Adrenal gland (tissue), 12 donors: Measurements from ENCODE around the gene MSMP. TPM values are rescaled to one million over a fixed set of nuclear protein-coding genes. Genes with fewer than 3 reads are reported as not detected.

Source experiments
- DNase-seq, 7 donors: peaks; one replicate each; pipeline ENCODE4 v3.0.0-alpha.2; 2019 to 2020
- H3K27ac ChIP-seq, 5 donors: fragments of 200-600 bp; sonication (generic) in 4 of 5; 1 replicate in 3 of 5; 2 replicates in 2 of 5; pipeline versions ENCODE4 v1.5.1 to v1.8.0; 2016 to 2020; ENCODE audit warnings: mild to moderate bottlenecking in 1 of 5
- H3K27me3 ChIP-seq: fragments of 200-600 bp; 2 replicates; pipeline ENCODE4 v1.8.0; 2021
- H3K36me3 ChIP-seq, 2 donors: fragments of 200-600 bp; replicated peaks in 1 of 2; 1 replicate in 1 of 2; 2 replicates in 1 of 2; pipeline versions ENCODE4 v1.5.1 to v1.8.0; 2018 to 2022
- H3K4me1 ChIP-seq, 2 donors: fragments of 200-600 bp; replicated peaks in 1 of 2; 1 replicate in 1 of 2; 2 replicates in 1 of 2; pipeline versions ENCODE4 v1.5.1 to v1.8.0; 2018 to 2021
- H3K4me3 ChIP-seq, 4 donors: fragments of 200-600 bp; sonication (generic) in 3 of 4; one replicate each; pipeline ENCODE4 v1.5.1; 2016 to 2018
- H3K9me3 ChIP-seq, 3 donors: fragments of 200-600 bp; sonication (generic) in 1 of 3; replicated peaks in 1 of 3; 1 replicate in 2 of 3; 2 replicates in 1 of 3; pipeline versions ENCODE4 v1.5.1 to v1.8.0; 2016 to 2021
- POLR2A ChIP-seq, 2 donors: fragments of 450-650 bp; IDR thresholded peaks; one replicate each; pipeline ENCODE4 v1.6.1; 2017; ENCODE audit warnings: antibody characterized with exemption in 2 of 2, mild to moderate bottlenecking in 2 of 2, moderate library complexity in 1 of 2
- WGBS, 4 donors: extraction: QIAGEN DNeasy Blood & Tissue Kit in 2 of 4; methylation state at CpG; one replicate each; pipeline versions ENCODE4 v1.1.5 to v1.1.7; 2013 to 2017; 5-methylcytosine and 5-hydroxymethylcytosine counted together
- intact Hi-C, 2 donors: fragments of 100-400 bp; cut with DNase I; formaldehyde crosslinking; loops; one replicate each; pipeline versions ENCODE4 v1.14.1 to v1.15.0; 2022 to 2023
- polyA plus RNA-seq, 3 donors: library from polyadenylated mRNA; stranded (reverse); fragments of 200-250 nt in 2 of 3; fragments of 350-450 nt in 1 of 3; fragmentation: Illumina TruSeq in 1 of 3; extraction: RNeasy Lipid Tissue Mini Kit (QIAGEN cat#74804) in 1 of 3; gene quantifications; one replicate each; pipeline ENCODE4 v1.2.3, GENCODE V29; 2013 to 2014
- total RNA-seq, 9 donors: library from RNA; depleted of rRNA in 4 of 9; stranded (reverse); fragments of >200 nt in 4 of 9; fragments of 120-200 nt in 1 of 9; fragmentation: NEBNext Ultra II Directional in 1 of 9; extraction: Animal tissue kit (Norgen Biotek cat#: 25700) in 1 of 9; gene quantifications; one replicate each; pipeline versions ENCODE4 v1.1.0 to v1.2.4, GENCODE V29; 2013 to 2023
- TF ChIP-seq, protein P1 (sequence below), 6 experiments: fragments of 450-650 bp in 4 of 6; fragments of 200-600 bp in 2 of 6; sonication (generic) in 1 of 6; IDR thresholded peaks; 1 replicate in 5 of 6; 2 replicates in 1 of 6; pipeline versions ENCODE4 v1.5.1 to v1.8.0; 2016 to 2021; ENCODE audit warnings: antibody characterized with exemption in 6 of 6, mild to moderate bottlenecking in 2 of 6, moderate library complexity in 1 of 6
- donor health status: healthy with polysubstance abuse.
- donor health status: Bipolar disorder and iron deficiency.
- donor health status: DM: yes; HTN: yes; CAD: no.
- donor health status: DM: no; HTN: no; CAD: no.
- donor health status: DM: no; HTN: no; CAD: no.
- donor health status: DM: yes; HTN: yes; CAD: no.

Gene MSMP
- total and polyA plus RNA-seq, 12 donors, result 0.56 to 2.0 (median 1.2) TPM; not detected in 8

DNA sequence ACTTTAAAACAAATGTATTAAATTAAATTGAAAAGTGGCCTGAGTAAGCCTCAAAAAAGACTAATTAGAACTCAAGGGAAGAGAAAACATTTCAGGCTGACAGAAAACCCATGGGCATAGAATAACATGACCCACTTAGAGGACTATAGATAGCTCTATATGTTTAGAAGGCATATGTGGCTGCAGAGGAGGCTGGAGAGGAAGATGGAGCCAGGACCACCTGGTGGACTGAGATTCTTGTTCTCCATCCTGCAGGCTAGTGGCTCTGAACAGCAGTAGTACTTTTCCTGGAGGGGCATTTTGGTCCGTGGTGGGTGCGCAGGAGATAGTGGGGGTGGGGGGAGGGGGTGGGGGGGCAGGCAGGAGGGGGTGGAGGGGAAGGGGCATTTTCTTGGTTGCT, 27.0 kb upstream of the MSMP start:
- no peak for DNase-seq
- 67 to 83% (median 80%) methylated on average over 2 of the region's 2 CpGs; no CpG with 5 or more reads in 1 of the 4 donors for WGBS, 4 donors
- intact Hi-C loops, result no loop called here
- Histone ChIP-seq H3K4me3 (no peak overlapping the region), H3K4me1 (peaks cover 0 to 3% of the 10 kb centered on the region in 2 donors), H3K36me3 (no peaks in the 10 kb centered on the region), H3K27ac (no peak overlapping the region), H3K27me3 (no peaks in the 10 kb centered on the region), H3K9me3 (no peaks in the 10 kb centered on the region)
- TF ChIP-seq, protein P1, sequence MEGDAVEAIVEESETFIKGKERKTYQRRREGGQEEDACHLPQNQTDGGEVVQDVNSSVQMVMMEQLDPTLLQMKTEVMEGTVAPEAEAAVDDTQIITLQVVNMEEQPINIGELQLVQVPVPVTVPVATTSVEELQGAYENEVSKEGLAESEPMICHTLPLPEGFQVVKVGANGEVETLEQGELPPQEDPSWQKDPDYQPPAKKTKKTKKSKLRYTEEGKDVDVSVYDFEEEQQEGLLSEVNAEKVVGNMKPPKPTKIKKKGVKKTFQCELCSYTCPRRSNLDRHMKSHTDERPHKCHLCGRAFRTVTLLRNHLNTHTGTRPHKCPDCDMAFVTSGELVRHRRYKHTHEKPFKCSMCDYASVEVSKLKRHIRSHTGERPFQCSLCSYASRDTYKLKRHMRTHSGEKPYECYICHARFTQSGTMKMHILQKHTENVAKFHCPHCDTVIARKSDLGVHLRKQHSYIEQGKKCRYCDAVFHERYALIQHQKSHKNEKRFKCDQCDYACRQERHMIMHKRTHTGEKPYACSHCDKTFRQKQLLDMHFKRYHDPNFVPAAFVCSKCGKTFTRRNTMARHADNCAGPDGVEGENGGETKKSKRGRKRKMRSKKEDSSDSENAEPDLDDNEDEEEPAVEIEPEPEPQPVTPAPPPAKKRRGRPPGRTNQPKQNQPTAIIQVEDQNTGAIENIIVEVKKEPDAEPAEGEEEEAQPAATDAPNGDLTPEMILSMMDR (IDR thresholded peaks at IDR 0.05), result no peak
- TF ChIP-seq POLR2A (IDR thresholded peaks at IDR 0.05), result no peak

DNA sequence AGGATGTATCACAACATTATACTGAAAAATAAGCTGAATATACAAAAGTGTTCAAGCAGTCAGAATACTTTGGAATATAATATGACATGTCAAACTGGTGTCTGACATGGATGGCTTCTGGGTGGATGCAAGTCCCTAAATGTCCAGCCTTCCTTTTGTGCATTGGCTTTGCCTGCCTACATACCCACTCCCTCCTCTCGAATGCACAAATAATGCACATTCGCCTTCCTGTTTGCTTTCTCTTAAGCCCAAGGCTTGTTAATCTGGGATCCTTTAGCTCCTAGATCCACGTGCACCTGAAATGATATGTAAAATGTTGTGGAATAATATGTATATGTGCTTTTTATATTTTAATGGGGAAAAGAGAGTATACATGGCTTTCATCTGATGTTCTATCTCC, 24.4 kb upstream of the MSMP start:
- no peaks in the 10 kb centered on the region for H3K9me3 ChIP-seq
- peaks cover 0 to 9% of the 10 kb centered on the region in 2 donors for H3K4me1 ChIP-seq
- no peaks in the 10 kb centered on the region for H3K36me3 ChIP-seq
- intact Hi-C loops, result no loop called here
- no peak for TF ChIP-seq POLR2A (IDR thresholded peaks at IDR 0.05)
- TF ChIP-seq, protein P1 (IDR thresholded peaks at IDR 0.05), result no peak
- H3K4me3 ChIP-seq, result no peak overlapping the region
- H3K27ac ChIP-seq, result no peak overlapping the region
- 89 to 93% (median 91%) methylated on average over 3 of the region's 3 CpGs for WGBS, 4 donors
- H3K27me3 ChIP-seq, result no peaks in the 10 kb centered on the region
- no peak for DNase-seq

DNA sequence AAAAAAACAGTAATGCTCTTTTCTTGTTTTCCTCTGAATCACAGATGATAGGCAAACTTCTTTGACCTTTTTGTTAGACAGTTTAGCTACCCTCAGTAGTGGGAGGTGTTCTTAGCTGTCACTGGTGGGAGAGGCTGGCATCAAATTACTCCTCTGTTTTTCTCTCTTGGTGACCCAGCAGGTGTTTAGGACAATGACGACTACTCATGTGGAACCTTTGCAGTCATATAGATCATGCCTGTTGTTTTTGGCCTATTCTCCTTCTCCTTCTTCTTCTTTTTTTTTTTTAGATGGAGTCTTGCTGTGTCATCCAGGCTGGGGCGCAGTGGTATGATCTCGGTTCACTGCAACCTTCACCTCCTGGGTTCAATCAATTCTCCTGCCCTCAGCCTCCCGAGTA, 21.9 kb upstream of the MSMP start:
- peaks cover 9 to 22% of the 10 kb centered on the region in 2 donors for H3K4me1 ChIP-seq
- intact Hi-C loops, result no loop called here
- TF ChIP-seq, protein P1 (IDR thresholded peaks at IDR 0.05), result no peak
- TF ChIP-seq POLR2A (IDR thresholded peaks at IDR 0.05), result no peak
- H3K4me3 ChIP-seq, result no peak overlapping the region
- no peaks in the 10 kb centered on the region for H3K9me3 ChIP-seq
- WGBS, 4 donors, result 42 to 58% (median 48%) methylated on average over 4 of the region's 4 CpGs
- H3K27ac ChIP-seq, result peak overlapping the region in 2 of 5 donors; percentile 28 to 29
- H3K36me3 ChIP-seq, result no peaks in the 10 kb centered on the region
- no peak for DNase-seq
- H3K27me3 ChIP-seq, result no peaks in the 10 kb centered on the region

DNA sequence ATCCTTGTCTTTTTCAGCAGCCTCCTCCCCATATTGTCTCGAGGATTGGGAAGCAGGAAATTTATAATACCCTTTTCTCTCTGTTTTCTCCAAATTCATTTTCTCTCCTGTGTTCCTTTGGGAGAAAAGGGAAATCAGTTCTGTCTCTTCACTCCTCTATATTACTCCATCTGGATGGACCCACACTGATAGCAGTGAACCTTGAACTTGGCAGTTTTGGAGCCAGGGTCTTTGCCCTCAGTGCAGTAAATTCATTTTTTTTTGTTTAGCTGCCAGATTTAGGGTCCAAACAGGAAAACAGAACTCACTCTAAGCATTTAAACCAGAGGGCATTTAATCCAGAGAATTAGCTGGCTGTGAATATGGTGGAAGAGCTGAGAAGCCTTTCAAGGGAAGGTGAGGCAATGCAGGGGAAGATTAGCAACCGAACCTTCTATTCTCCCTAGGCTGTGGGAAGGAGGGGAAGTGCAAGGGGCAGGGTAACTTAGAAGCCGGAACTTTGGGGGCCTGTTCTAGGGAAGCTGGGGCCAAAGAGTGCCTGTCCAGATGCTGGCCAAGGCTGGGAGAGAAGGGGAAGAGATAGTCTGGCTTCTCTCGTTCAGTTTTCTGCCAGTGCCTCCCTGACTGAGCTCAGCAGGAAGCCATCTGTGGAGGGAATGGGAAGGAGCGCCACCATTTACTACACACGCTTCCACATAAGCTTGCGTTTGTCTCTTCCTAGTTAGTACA, 21.0 kb upstream of the MSMP start:
- Histone ChIP-seq H3K9me3 (no peaks in the 10 kb centered on the region), H3K4me3 (no peak overlapping the region), H3K27ac (peak overlapping the region in 3 of 5 donors; percentile 28 to 53 (median 28)), H3K36me3 (no peaks in the 10 kb centered on the region), H3K27me3 (no peaks in the 10 kb centered on the region), H3K4me1 (peaks cover 18 to 32% of the 10 kb centered on the region in 2 donors)
- intact Hi-C loops, result no loop called here
- peak in 4 of 7 donors; percentile 31 to 43 (median 38) for DNase-seq
- WGBS, 4 donors, result 58 to 63% (median 61%) methylated on average over 7 of the region's 7 CpGs
- TF ChIP-seq, protein P1 (IDR thresholded peaks at IDR 0.05), result no peak
- no peak for TF ChIP-seq POLR2A (IDR thresholded peaks at IDR 0.05)
